ENCODE results near the gene CGA.

DNA sequence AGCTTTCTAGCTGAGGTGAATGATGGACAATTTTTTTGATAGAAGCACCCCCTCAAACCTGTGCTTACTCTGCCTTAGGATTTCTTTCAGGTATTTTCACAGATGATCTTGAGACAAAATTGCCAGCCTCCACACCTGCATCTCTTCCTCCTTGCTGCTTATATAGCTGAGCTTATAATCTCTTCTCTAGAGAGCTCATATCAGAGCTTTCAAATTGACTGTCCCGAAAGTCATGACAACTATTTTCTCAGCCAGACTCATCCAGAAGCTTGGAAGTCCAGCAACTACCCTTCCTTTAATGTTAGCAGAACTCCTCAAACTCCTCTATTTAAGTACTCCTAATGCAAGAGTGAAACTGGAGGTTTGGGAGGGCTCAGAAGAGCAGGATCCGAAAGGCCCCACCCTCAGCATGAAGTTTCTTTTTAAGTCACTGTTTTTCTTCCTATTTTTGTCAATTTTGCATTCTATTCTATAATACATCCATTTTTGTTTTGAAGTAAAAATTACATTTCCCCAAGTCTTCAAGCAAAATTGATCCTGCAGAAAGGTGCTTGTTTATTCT is 12.7 kb downstream of the CGA start:
- TF ChIP-seq POLR2A (IDR thresholded peaks at IDR 0.05) (no peak), EP300 (IDR thresholded peaks at IDR 0.05) (no peak)
- TF ChIP-seq, protein P1, sequence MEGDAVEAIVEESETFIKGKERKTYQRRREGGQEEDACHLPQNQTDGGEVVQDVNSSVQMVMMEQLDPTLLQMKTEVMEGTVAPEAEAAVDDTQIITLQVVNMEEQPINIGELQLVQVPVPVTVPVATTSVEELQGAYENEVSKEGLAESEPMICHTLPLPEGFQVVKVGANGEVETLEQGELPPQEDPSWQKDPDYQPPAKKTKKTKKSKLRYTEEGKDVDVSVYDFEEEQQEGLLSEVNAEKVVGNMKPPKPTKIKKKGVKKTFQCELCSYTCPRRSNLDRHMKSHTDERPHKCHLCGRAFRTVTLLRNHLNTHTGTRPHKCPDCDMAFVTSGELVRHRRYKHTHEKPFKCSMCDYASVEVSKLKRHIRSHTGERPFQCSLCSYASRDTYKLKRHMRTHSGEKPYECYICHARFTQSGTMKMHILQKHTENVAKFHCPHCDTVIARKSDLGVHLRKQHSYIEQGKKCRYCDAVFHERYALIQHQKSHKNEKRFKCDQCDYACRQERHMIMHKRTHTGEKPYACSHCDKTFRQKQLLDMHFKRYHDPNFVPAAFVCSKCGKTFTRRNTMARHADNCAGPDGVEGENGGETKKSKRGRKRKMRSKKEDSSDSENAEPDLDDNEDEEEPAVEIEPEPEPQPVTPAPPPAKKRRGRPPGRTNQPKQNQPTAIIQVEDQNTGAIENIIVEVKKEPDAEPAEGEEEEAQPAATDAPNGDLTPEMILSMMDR (IDR thresholded peaks at IDR 0.05): no peak
